GM18519 (cell line): ENCODE measurements around the gene RNF10.
"Not testable (repeated sequence)": the region's sequence is repeated elsewhere in the genome, so short reads cannot be mapped to it uniquely, and the experiment has no call there.

Source experiments
- ATAC-seq: cut with Tn5 transposase; IDR thresholded peaks from one replicate; pipeline ENCODE4 v1.9.1; 2021; ENCODE audit warnings: mild to moderate bottlenecking, moderate library complexity; ENCODE audit not compliant: unreplicated experiment, low FRiP score

The RNF10 gene

GRCh38 chr12:120599672-120600552 is 65.8 kb downstream of the RNF10 start:
- no peak for ATAC-seq

GRCh38 chr12:120602416-120602815 is 68.3 kb downstream of the RNF10 start:
- not testable (repeated sequence) for ATAC-seq

GRCh38 chr12:120610560-120610959 is 76.4 kb downstream of the RNF10 start:
- ATAC-seq, result no peak

- ATAC-seq, result not testable (repeated sequence)
These were observed 77.4 kb downstream of the RNF10 start for GRCh38 chr12:120611534-120611933.

GRCh38 chr12:120614848-120615247 is 80.7 kb downstream of the RNF10 start:
- ATAC-seq, result no peak

- not testable (repeated sequence) for ATAC-seq
These were observed 83.0 kb downstream of the RNF10 start for GRCh38 chr12:120617193-120617592.

- ATAC-seq, result not testable (repeated sequence)
These were observed 83.6 kb downstream of the RNF10 start for GRCh38 chr12:120617767-120618166.

GRCh38 chr12:120618954-120619615 is 84.9 kb downstream of the RNF10 start:
- no peak for ATAC-seq

GRCh38 chr12:120620624-120621023 is 86.5 kb downstream of the RNF10 start:
- ATAC-seq, result no peak

GRCh38 chr12:120625557-120626419 is 91.6 kb downstream of the RNF10 start:
- no peak for ATAC-seq
